Ammon's horn (tissue), 1 donor: Measurements from ENCODE around the gene SLC38A4.
"Not testable (repeated sequence)": the region's sequence is repeated elsewhere in the genome, so short reads cannot be mapped to it uniquely, and the experiment has no call there.

Source experiments
- DNase-seq: peaks from one replicate; pipeline ENCODE4 v3.0.0-alpha.2; 2016; ENCODE audit warnings: low spot score

The SLC38A4 gene

GRCh38 chr12:46774322-46774633, 51.5 kb downstream of the SLC38A4 start:
- no peak for DNase-seq

- DNase-seq, result no peak
Measured at GRCh38 chr12:46773586-46774321, 52.0 kb downstream of the SLC38A4 start.

DNA sequence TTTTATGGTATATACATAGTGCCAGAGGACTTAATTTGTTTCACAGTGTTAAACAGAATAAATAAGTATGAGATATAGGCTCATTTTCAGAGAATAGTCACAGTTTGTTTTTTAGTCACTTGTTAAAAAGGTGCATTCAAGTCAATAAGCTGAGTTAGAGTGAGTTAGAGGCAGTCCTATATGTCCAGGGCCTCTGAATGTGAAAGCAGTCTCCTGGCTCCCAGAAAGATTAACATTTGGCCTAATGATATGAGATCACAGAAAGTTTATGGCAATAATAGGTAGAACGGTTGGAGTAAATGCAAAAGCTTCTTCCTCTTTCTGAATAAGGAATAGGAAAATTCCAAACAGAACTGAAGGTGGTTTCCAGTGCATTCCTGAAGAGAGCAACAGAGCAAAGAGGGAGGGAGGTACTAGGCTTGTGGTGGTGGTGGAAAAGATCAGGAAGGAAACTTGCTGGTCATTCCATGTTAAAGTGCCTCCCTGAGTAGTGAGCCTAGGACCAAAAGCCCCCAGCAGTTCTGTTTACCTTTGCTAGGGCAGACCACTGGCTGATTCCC, 54.4 kb downstream of the SLC38A4 start:
- DNase-seq, result no peak

DNA sequence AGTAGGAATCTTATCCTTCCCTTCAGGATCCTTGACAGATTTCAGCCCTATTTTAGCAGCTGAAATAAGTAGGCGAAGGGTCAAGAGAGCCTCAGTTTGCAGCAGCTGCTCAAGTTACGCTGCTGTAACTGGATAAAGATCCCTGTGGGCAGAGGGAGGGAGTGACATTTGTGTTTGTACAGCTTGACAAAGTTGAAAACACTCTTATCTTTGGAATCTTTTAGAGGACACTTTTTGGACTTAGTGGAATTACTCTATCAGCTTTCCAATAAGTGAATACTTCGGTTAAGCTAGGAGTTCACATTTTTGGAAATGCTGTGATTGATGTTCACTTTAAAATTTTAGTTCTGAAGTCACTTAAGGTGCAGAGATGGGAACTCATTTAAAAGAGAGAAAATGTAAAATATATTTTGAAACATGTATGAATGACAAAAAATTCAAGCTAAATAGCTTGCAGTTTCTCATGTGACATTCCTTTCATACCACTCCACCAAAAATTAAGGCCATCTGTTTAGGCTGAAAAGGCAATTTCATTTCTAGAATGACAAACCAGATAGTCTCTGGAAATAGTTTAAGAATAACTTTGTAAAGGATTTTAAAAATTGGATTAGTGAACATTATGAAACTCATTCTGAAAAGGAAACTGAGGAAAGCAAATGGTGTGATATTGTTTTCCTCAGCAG, 55.2 kb downstream of the SLC38A4 start:
- DNase-seq, result peak; percentile 7

- DNase-seq, result no peak
Measured at GRCh38 chr12:46764005-46764404, 61.8 kb downstream of the SLC38A4 start.

DNA sequence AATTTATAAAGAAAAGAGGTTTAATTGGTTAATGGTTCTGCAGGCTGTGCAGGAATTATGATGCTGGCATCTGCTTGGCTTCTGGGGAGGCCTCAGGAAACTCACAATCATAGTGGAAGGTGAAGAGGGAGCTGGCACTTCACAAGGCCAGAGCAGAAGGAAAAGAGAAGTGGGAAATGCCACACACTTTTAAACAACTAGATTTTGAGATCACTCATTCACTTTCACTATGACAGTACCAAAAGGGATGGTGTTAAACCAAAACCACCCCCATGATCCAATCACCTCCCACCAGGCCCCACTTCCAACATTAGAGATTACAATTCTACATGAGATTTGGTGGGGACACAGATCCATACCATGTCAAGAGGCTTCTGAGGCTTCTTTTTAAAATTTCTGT, 62.6 kb downstream of the SLC38A4 start:
- no peak for DNase-seq

- DNase-seq, result no peak
Measured at GRCh38 chr12:46754550-46754949, 71.2 kb downstream of the SLC38A4 start.

GRCh38 chr12:46752396-46752795, 73.4 kb downstream of the SLC38A4 start:
- DNase-seq, result no peak

GRCh38 chr12:46751173-46751572, 74.6 kb downstream of the SLC38A4 start:
- DNase-seq, result no peak

GRCh38 chr12:46749322-46749721, 76.5 kb downstream of the SLC38A4 start:
- DNase-seq, result no peak

GRCh38 chr12:46744283-46744682, 81.5 kb downstream of the SLC38A4 start:
- no peak for DNase-seq

GRCh38 chr12:46743456-46743855, 82.3 kb downstream of the SLC38A4 start:
- no peak for DNase-seq

DNA sequence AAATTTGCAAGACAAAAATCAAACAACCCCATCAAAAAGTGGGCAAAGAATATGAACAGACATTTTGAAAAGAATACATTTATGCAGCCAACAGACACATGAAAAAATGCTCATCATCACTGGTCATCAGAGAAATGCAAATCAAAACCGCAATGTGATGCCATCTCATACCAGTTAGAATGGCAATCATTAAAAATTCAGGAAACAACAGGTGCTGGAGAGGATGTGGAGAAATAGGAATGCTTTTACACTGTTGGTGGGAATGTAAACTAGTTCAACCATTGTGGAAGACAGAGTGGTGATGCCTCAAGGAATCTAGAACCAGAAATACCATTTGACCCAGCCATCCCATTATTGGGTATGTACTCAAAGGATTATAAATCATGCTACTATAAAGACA, 83.5 kb downstream of the SLC38A4 start:
- not testable (repeated sequence) for DNase-seq

- DNase-seq, result no peak
Measured at GRCh38 chr12:46725332-46725731, 100.5 kb downstream of the SLC38A4 start.

DNA sequence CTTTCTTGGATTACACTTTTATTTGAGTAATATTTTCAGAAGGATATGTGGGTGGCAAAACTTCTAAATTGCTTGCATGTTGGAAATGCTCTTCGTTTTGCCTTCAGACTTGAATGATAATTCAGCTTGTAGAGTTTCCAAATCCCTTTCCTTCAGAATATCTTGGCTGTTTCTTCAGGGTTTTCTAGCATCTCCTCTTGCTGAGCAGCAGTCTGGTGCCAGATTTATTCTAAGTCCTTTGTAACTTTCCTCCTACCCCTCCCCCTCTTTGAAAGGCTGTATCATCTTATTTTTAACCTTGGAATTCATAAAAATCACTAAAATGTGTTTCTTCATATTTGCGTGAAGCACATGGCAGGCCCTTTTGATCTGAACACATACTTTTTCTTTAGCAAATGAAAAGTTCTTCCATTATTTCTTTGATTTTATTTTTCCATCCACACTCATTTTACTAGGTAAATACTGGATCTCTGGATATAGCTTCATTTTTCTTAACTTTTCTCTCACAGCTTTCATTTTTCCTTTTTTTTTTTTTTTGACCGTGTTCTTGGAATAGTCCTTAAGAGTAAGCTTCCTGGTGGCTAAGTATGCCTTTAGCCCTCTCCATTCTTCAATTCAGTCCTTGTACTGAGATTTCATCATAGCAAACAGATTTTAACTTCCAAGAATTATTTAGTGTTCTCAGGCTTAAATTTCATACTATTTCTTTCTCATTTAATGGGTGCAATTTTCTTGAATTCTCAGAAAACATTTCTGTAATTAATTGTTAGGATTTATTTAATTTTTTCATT, 102.0 kb downstream of the SLC38A4 start:
- no peak for DNase-seq

GRCh38 chr12:46722394-46723185, 103.2 kb downstream of the SLC38A4 start:
- DNase-seq, result no peak

DNA sequence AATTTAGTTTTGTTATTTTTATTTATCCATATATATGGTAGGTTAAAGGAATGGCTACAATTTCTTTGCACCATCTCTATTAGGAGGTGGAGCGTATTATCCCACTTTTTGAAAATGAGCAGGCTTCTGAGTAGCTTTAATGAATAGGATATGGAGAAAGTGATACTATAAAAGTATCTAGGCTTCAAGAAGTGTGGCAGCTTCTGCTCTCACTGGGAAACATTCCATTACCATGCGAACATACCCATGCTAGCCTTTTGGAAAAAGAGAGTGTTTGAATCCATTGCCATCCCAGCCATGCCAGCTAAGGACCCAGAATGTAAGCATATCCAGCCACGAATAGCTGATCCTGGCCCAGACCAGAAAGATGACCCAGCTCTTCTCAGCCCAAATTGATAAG, 107.3 kb downstream of the SLC38A4 start:
- DNase-seq, result no peak

DNA sequence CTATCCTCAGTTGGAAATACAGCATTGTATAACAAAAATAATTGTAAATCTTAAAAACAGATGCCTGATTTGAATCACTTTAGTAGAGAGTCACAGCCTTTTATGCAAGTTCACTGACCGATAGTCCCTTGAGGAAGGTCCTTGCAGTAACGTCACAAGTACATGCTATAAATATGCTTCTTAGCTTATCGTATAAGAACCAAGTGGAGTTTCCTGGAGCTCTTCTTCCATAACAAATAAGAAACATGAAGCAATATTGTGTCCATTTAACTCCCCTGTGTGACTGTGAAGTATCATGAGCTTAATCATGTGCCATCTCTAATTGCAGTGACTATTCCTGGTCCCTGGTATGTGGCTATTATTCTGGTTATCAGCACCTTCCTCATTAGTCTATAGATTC, 107.9 kb downstream of the SLC38A4 start:
- DNase-seq, result no peak

- no peak for DNase-seq
Measured at GRCh38 chr12:46717159-46717558, 108.6 kb downstream of the SLC38A4 start.
